ENCODE data around the gene CLVS2. TPM values are rescaled to one million over a fixed set of nuclear protein-coding genes. Genes with fewer than 3 reads are reported as not detected.

The CLVS2 gene
- total and polyA plus RNA-seq, 2 of the 4 experiments (the other 2 are of a cell fraction), result 0.02 TPM; not detected in 1

GRCh38 chr6:123085403-123085802 lies 89.4 kb downstream of the CLVS2 start:
- Histone ChIP-seq H3K23ac (ENCODE audit: low read depth, low read length) (no peak overlapping the region), H3K4me1 (ENCODE audit: control insufficient read depth, insufficient read depth, low read length) (no peaks in the 10 kb centered on the region), H3K18ac (ENCODE audit: low read depth, low read length) (no peak overlapping the region), H3K36me3 (ENCODE audit: control insufficient read depth, insufficient read depth, low read length) (no peaks in the 10 kb centered on the region), H2BK120ac (ENCODE audit: low read depth, low read length) (no peak overlapping the region), H2BK20ac (ENCODE audit: low read depth, low read length) (no peak overlapping the region), H3K27ac (ENCODE audit: insufficient read depth, low read length) (no peak overlapping the region), H3K9me1 (ENCODE audit: insufficient read depth, low read length) (no peaks in the 10 kb centered on the region), H4K8ac (ENCODE audit: low read depth in 2 of 2, low read length in 2 of 2) (no peak overlapping the region), H3K4me3 (ENCODE audit: insufficient read depth, low read depth, low read length) (no peak overlapping the region), H3K9ac (ENCODE audit: low read depth, low read length) (no peak overlapping the region), H2BK15ac (ENCODE audit: low read depth, low read length) (no peak overlapping the region), H4K5ac (ENCODE audit: low read depth, low read length) (no peak overlapping the region), H3K9me3 (ENCODE audit: control insufficient read depth, insufficient read depth, low read length) (peaks cover 2% of the 10 kb centered on the region; the same call in 1 of the 2 replicates), H3K79me1 (ENCODE audit: low read depth in 1 of 2, low read length in 2 of 2) (no peaks in the 10 kb centered on the region), H4K20me1 (ENCODE audit: insufficient read depth, low read length) (no peaks in the 10 kb centered on the region), H2BK5ac (ENCODE audit: low read depth, low read length, poor library complexity, severe bottlenecking) (no peak overlapping the region), H2AK9ac (replicated peaks; ENCODE audit: low read depth, low read length, poor library complexity) (no peak overlapping the region), H3K27me3 (ENCODE audit: control insufficient read depth, insufficient read depth, low read length) (no peaks in the 10 kb centered on the region), H4K91ac (ENCODE audit: insufficient read depth, low read depth, low read length) (no peak overlapping the region), H3K14ac (replicated peaks; ENCODE audit: low read depth, low read length) (no peak overlapping the region), H3K4ac (ENCODE audit: low read depth, low read length) (no peak overlapping the region), H3K56ac (ENCODE audit: extremely low read depth, insufficient read depth, low read length) (no peak overlapping the region), H3K4me2 (ENCODE audit: low read depth, low read length) (no peak overlapping the region), H2AFZ (replicated peaks; ENCODE audit: low read length, poor library complexity) (no peak overlapping the region), H2AK5ac (ENCODE audit: low read depth, low read length) (no peak overlapping the region)
- POLR2A ChIA-PET (ENCODE audit: unreplicated experiment), result no interaction called here
- in situ Hi-C loops (cut with MboI; ENCODE audit: low sequenced_read_pairs), result no loop called here
- no peak for DNase-seq
- CTCF ChIA-PET, result no interaction called here
- BruUV-seq (replicated peaks), result no TSS peak
- dilution Hi-C loops (cut with HindIII; ENCODE audit: low sequenced_read_pairs, unreplicated experiment), result no loop called here
- no CpG with 5 or more reads among the region's 5 CpGs for WGBS, 2 experiments (ENCODE audit: extremely low coverage in 2 of 2, insufficient read length in 1 of 2)
- ATAC-seq (ENCODE audit: low read depth), result no peak
- intact Hi-C loops (cut with micrococcal nuclease), result no loop called here
- TF ChIP-seq BHLHE40 (IDR thresholded peaks at IDR 0.05; ENCODE audit: low read depth, low read length) (no peak), FOS (IDR thresholded peaks at IDR 0.05; ENCODE audit: low read depth, low read length) (no peak), CEBPB (IDR thresholded peaks at IDR 0.05; ENCODE audit: low read depth, low read length) (no peak), MAFK (IDR thresholded peaks at IDR 0.05; ENCODE audit: low read depth, low read length) (no peak), NFE2L2 (IDR thresholded peaks at IDR 0.05; ENCODE audit: low read depth, low read length) (no peak), USF2 (IDR thresholded peaks at IDR 0.05; ENCODE audit: low read depth, low read length) (no peak), MXI1 (IDR thresholded peaks at IDR 0.05; ENCODE audit: borderline replicate concordance, low read depth, low read length) (no peak)
